Kidney (tissue), 14 donors: Measurements from ENCODE around the gene NAA15. TPM values are rescaled to one million over a fixed set of nuclear protein-coding genes. Genes with fewer than 3 reads are reported as not detected.
A peak's percentile ranks its signal among the peaks of the same experiment; 100 is the strongest.

Experiments used
- DNase-seq, 5 donors: peaks; one replicate each; pipeline ENCODE4 v3.0.0-alpha.2; 2013 to 2020
- FAIRE-seq: peaks from 2 replicates; lab custom pipeline; 2012; peaks lifted over from hg19 to GRCh38; lab: Jason Lieb, UNC
- H3K27ac ChIP-seq, 2 donors: one replicate each; pipeline ENCODE4 v1.7.0; 2013; ENCODE audit warnings: low read depth in 2 of 2, low read length in 2 of 2, inconsistent platforms in 1 of 2
- H3K27me3 ChIP-seq: one replicate; pipeline ENCODE4 v1.7.1; 2013; ENCODE audit warnings: low read length, inconsistent platforms; ENCODE audit not compliant: control insufficient read depth, insufficient read depth
- H3K36me3 ChIP-seq, 3 donors: one replicate each; pipeline versions ENCODE4 v1.7.0 to v1.7.1; 2013; ENCODE audit warnings: low read length in 3 of 3, control low read depth in 1 of 3, inconsistent platforms in 1 of 3; ENCODE audit not compliant: insufficient read depth in 3 of 3, control insufficient read depth in 2 of 3
- H3K4me1 ChIP-seq, 3 donors: one replicate each; pipeline versions ENCODE4 v1.7.0 to v1.7.1; 2013; ENCODE audit warnings: low read length in 3 of 3, inconsistent platforms in 1 of 3, low read depth in 1 of 3; ENCODE audit not compliant: control insufficient read depth in 2 of 3, insufficient read depth in 2 of 3
- H3K4me3 ChIP-seq, 3 donors: one replicate each; pipeline versions ENCODE4 v1.7.0 to v1.8.1; 2013; ENCODE audit warnings: low read length in 3 of 3, control low read depth in 1 of 3, inconsistent platforms in 1 of 3
- H3K9ac ChIP-seq, 3 donors: one replicate each; pipeline versions ENCODE4 v1.7.0 to v1.7.1; 2013; ENCODE audit warnings: low read length in 3 of 3, control low read depth in 1 of 3, inconsistent platforms in 1 of 3
- H3K9me3 ChIP-seq, 3 donors: one replicate each; pipeline versions ENCODE4 v1.7.0 to v1.7.1; 2013; ENCODE audit warnings: low read length in 3 of 3, control low read depth in 1 of 3, inconsistent platforms in 1 of 3; ENCODE audit not compliant: control insufficient read depth in 2 of 3, insufficient read depth in 1 of 3
- intact Hi-C: fragments of 100-400 bp; cut with DNase I; formaldehyde crosslinking; loops from one replicate; pipeline ENCODE4 v1.11.1; 2022
- polyA plus RNA-seq: library from polyadenylated mRNA; stranded (reverse); fragments of 350-450 nt; fragmentation: Illumina TruSeq; extraction: RNeasy Lipid Tissue Mini Kit (QIAGEN cat#74804); gene quantifications from one replicate; pipeline ENCODE4 v1.2.3, GENCODE V29; 2014; ENCODE audit warnings: low read depth, low replicate concordance; ENCODE audit not compliant: insufficient read depth
- total RNA-seq: library from RNA; stranded (reverse); fragmentation: NEBNext Ultra II Directional; extraction: Animal tissue kit (Norgen Biotek cat#: 25700); gene quantifications from one replicate; pipeline ENCODE4 v1.2.1, GENCODE V29; 2021
- TF ChIP-seq, protein P1 (sequence below): IDR thresholded peaks from 3 replicates; pipeline ENCODE4 v1.5.1; 2012; ENCODE audit warnings: mild to moderate bottlenecking, moderate library complexity, borderline replicate concordance; ENCODE audit not compliant: insufficient read depth; ENCODE audit errors: extremely low read depth
- donor health status: control.
- donor health status: control.
- donor health status: control.
- donor health status: control.
- donor health status: control.
- donor health status: DM: yes; HTN: yes; CAD: no.
- donor health status: Normal renal cell carcinoma (clear cell type).

The NAA15 gene
- total and polyA plus RNA-seq, 2 donors from 2014 or later = 7.0 to 38.8 TPM

DNA sequence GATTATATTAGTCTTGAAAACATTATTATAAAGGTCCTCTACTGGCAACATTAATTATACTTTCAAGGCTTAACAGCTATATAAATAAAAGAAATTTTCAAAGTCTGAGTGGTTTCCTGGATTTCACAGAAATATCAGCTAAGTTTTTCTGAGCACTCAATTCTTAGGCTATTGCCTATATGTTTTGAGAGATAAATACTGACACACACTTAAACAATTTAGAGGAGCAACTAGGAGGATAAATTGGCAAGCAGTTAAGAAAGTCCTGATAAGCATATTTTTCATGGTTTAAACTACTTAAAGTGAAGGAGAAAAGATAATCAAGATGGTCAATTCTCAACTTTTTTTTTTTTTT lies 18.6 kb upstream of the NAA15 start:
- H3K4me3 ChIP-seq = no peak overlapping the region
- H3K9me3 ChIP-seq = no peaks in the 10 kb centered on the region
- H3K27me3 ChIP-seq = peaks cover 16% of the 10 kb centered on the region
- H3K9ac ChIP-seq = no peak overlapping the region
- H3K4me1 ChIP-seq = peaks cover 0 to 4% (median 0%) of the 10 kb centered on the region in 3 donors
- TF ChIP-seq, protein P1, sequence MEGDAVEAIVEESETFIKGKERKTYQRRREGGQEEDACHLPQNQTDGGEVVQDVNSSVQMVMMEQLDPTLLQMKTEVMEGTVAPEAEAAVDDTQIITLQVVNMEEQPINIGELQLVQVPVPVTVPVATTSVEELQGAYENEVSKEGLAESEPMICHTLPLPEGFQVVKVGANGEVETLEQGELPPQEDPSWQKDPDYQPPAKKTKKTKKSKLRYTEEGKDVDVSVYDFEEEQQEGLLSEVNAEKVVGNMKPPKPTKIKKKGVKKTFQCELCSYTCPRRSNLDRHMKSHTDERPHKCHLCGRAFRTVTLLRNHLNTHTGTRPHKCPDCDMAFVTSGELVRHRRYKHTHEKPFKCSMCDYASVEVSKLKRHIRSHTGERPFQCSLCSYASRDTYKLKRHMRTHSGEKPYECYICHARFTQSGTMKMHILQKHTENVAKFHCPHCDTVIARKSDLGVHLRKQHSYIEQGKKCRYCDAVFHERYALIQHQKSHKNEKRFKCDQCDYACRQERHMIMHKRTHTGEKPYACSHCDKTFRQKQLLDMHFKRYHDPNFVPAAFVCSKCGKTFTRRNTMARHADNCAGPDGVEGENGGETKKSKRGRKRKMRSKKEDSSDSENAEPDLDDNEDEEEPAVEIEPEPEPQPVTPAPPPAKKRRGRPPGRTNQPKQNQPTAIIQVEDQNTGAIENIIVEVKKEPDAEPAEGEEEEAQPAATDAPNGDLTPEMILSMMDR = no peak
- FAIRE-seq = no peak
- no peak overlapping the region for H3K27ac ChIP-seq
- DNase-seq = no peak
- intact Hi-C loops = no loop called here
- no peaks in the 10 kb centered on the region for H3K36me3 ChIP-seq

DNA sequence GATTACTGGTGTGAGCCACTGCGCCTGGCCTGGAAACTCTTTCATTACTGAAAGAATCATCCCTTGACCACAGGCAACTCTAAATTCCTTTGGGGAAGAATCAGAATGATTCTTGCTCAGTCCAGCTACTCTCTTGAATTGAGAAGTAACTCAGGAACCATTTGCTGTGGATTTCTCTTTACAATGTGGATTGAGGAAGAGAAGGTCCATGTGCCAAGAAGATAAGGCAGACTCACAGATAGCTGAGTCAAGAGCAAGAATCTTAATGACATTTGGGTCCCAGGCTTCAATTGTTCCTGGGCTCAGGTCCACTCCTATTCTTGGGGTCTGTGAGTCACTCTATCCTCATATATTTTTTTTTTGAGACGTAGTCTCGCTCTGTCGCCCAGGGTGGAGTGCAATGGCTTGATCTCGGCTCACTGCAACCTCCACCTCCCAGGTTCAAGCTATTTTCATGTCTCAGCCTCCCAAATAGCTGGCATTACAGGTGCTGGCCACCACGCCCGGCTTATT lies 15.1 kb upstream of the NAA15 start:
- intact Hi-C loops = no loop called here
- DNase-seq (no peak), FAIRE-seq (no peak)
- Histone ChIP-seq H3K9me3 (no peaks in the 10 kb centered on the region), H3K36me3 (peaks cover 0 to 7% (median 4%) of the 10 kb centered on the region in 3 donors), H3K4me1 (no peaks in the 10 kb centered on the region), H3K27ac (no peak overlapping the region), H3K4me3 (no peak overlapping the region), H3K27me3 (no peaks in the 10 kb centered on the region), H3K9ac (no peak overlapping the region)
- TF ChIP-seq, protein P1 = no peak

DNA sequence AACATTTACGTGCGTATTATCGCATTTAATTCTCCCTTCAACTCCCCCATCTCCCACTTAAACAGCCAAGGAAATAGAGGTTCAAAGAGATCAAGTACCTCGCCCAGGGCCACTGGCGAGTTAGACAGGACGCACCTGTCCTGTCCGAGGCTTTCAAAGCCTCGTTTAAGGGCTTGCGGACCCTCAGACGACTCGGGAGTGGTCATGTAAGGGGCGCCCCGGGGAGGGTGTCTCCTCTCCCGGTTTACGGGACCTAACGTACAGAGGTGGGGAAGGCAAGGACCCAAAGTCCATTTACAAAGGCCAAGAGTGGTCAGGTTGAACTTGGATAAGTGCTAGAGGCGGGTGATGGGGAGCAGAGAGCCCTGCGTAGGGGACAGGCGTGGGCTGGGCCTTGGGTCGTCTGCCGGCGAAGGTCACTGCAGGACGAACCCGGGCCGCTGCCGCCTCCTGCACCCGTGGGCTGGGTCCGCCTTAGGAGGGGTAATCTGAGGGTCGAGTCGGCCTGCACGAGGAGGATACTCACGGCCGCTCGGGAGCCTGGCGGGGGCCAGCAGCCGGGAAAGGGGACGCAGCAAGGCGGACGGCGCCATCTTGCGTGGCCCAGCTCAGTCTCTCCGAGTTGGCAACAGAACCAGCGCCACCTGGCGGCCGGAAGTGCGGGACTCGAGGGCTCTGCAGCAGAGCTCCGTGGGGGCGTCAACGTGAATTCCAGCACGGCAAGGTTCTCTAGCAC lies 5.9 kb upstream of the NAA15 start:
- Histone ChIP-seq H3K36me3 (peaks cover 3 to 7% (median 4%) of the 10 kb centered on the region in 3 donors), H3K27me3 (no peaks in the 10 kb centered on the region), H3K4me1 (peaks cover 0 to 3% (median 0%) of the 10 kb centered on the region in 3 donors), H3K9ac (peak overlapping the region; percentile 78 to 98 (median 95)), H3K27ac (peak overlapping the region; percentile 64 to 93), H3K9me3 (no peaks in the 10 kb centered on the region), H3K4me3 (peak overlapping the region; percentile 83 to 94 (median 87))
- intact Hi-C loops = loop anchor here (10.0 kb wide), 1 partner anchor 201 kb away; no protein-coding TSS in a partner anchor
- TF ChIP-seq, protein P1 = peak; percentile 97
- DNase-seq = peak; percentile 96 to 99 (median 97)
- no peak for FAIRE-seq
